IPS-15b (cell line): ENCODE results near the gene COX5B.
"Not testable (repeated sequence)": the region's sequence is repeated elsewhere in the genome, so short reads cannot be mapped to it uniquely, and the experiment has no call there.

Experiments used
- H3K27me3 ChIP-seq: one replicate; pipeline ENCODE4 v1.6.1; 2013; ENCODE audit warnings: low read length; ENCODE audit not compliant: control insufficient read depth, insufficient read depth
- H3K36me3 ChIP-seq: one replicate; pipeline ENCODE4 v1.6.1; 2013; ENCODE audit warnings: low read length; ENCODE audit not compliant: control insufficient read depth, insufficient read depth
- H3K4me1 ChIP-seq: one replicate; pipeline ENCODE4 v1.6.1; 2013; ENCODE audit warnings: mild to moderate bottlenecking, low read length; ENCODE audit not compliant: control insufficient read depth, insufficient read depth
- H3K4me3 ChIP-seq: one replicate; pipeline ENCODE4 v1.5.1; 2013; ENCODE audit warnings: low read depth, low read length
- H3K9ac ChIP-seq: one replicate; pipeline ENCODE4 v1.6.1; 2013; ENCODE audit warnings: low read depth, mild to moderate bottlenecking, low read length
- H3K9me3 ChIP-seq: one replicate; pipeline ENCODE4 v1.6.1; 2013; ENCODE audit warnings: mild to moderate bottlenecking, low read length; ENCODE audit not compliant: control insufficient read depth, insufficient read depth

The COX5B gene

DNA sequence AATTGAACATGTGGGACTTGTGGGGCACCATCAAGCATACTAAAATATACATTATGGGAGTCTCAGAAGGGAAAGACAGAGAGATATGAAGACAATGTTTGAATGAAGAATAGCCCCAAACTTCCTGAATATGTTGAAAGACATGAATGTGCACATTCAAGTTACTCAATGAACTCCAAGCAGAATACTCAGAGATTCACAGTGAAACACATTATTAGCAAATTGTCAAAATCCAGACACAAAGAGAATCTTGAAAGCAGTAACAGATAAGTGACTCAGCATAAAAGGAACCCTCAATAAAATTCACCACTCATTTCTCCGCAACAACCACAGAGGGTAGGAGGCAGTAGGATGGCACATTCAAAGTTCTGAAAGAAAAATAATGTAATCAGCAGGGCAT lies 32.4 kb downstream of the COX5B start:
- Histone ChIP-seq H3K4me1 (peaks cover 6% of the 10 kb centered on the region), H3K36me3 (no peaks in the 10 kb centered on the region), H3K4me3 (no peak overlapping the region), H3K27me3 (no peaks in the 10 kb centered on the region), H3K9me3 (no peaks in the 10 kb centered on the region), H3K9ac (no peak overlapping the region)

DNA sequence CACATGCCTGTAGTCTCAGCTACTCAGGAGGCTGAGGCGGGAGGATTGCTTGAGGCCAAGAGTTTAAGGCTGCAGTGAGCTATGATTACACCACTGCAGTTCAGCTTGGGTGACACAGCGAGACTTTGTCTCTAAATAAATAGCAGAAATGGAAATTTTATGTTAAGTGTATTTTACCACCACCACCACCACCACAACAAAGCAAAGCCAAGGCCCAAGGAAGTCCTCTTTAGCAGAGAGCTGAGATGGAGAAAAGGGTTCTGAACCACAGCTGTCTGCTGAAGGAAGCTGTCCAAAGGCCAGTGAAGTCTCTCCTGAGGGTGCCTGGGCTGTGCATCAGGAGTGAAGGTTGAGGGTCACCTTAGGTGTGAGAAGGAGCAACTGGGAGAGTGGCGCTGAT lies 41.4 kb downstream of the COX5B start:
- not testable (repeated sequence) for H3K4me3 ChIP-seq, H3K4me1 ChIP-seq, H3K36me3 ChIP-seq, H3K27me3 ChIP-seq, H3K9me3 ChIP-seq, H3K9ac ChIP-seq

- Histone ChIP-seq H3K36me3 (no peaks in the 10 kb centered on the region), H3K4me1 (peaks cover 6% of the 10 kb centered on the region), H3K9me3 (no peaks in the 10 kb centered on the region), H3K4me3 (no peak overlapping the region), H3K9ac (no peak overlapping the region), H3K27me3 (no peaks in the 10 kb centered on the region)
Observed at GRCh38 chr2:97688062-97688827, 42.4 kb downstream of the COX5B start.

- Histone ChIP-seq H3K4me3 (no peak overlapping the region), H3K9ac (no peak overlapping the region), H3K27me3 (no peaks in the 10 kb centered on the region), H3K9me3 (no peaks in the 10 kb centered on the region), H3K36me3 (no peaks in the 10 kb centered on the region), H3K4me1 (peaks cover 6% of the 10 kb centered on the region)
Observed at GRCh38 chr2:97691166-97691565, 45.3 kb downstream of the COX5B start.

- Histone ChIP-seq H3K9ac (no peak overlapping the region), H3K36me3 (no peaks in the 10 kb centered on the region), H3K27me3 (no peaks in the 10 kb centered on the region), H3K4me3 (no peak overlapping the region), H3K4me1 (peaks cover 6% of the 10 kb centered on the region), H3K9me3 (no peaks in the 10 kb centered on the region)
Observed at GRCh38 chr2:97693476-97693875, 47.6 kb downstream of the COX5B start.

DNA sequence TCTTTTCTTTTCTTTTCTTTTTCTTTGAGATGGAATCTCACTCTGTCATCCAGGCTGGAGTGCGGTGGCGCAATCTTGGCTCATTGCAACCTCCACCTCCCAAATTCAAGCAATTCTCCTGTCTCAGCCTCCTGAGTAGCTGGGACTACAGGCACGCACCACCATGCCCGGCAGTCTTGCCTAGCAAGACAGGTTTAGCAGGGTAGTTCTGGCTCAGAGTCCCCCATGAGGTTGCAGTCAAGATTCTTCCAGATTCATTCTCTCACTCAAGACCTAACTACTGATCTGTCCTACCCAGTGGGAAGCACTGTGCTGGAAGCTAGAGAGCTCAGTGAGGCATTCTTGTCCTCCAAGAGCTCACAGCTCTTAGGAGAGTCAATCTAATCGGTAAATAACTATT lies 49.9 kb downstream of the COX5B start:
- no peak overlapping the region for H3K9ac ChIP-seq
- H3K36me3 ChIP-seq = no peaks in the 10 kb centered on the region
- H3K4me1 ChIP-seq = peaks cover 6% of the 10 kb centered on the region
- no peaks in the 10 kb centered on the region for H3K9me3 ChIP-seq
- H3K27me3 ChIP-seq = no peaks in the 10 kb centered on the region
- no peak overlapping the region for H3K4me3 ChIP-seq

GRCh38 chr2:97697252-97698235 lies 51.7 kb downstream of the COX5B start:
- no peaks in the 10 kb centered on the region for H3K36me3 ChIP-seq
- H3K4me3 ChIP-seq = no peak overlapping the region
- H3K9me3 ChIP-seq = no peaks in the 10 kb centered on the region
- H3K4me1 ChIP-seq = no peaks in the 10 kb centered on the region
- no peaks in the 10 kb centered on the region for H3K27me3 ChIP-seq
- no peak overlapping the region for H3K9ac ChIP-seq
